HG02623 (cell line): ENCODE results near the gene EIF2B1.
"Not testable (repeated sequence)": the region's sequence is repeated elsewhere in the genome, so short reads cannot be mapped to it uniquely, and the experiment has no call there.

Experiments
- ATAC-seq: cut with Tn5 transposase; IDR thresholded peaks from one replicate; pipeline ENCODE4 v1.9.1; 2021; ENCODE audit warnings: moderate library complexity; ENCODE audit not compliant: unreplicated experiment

EIF2B1 gene

DNA sequence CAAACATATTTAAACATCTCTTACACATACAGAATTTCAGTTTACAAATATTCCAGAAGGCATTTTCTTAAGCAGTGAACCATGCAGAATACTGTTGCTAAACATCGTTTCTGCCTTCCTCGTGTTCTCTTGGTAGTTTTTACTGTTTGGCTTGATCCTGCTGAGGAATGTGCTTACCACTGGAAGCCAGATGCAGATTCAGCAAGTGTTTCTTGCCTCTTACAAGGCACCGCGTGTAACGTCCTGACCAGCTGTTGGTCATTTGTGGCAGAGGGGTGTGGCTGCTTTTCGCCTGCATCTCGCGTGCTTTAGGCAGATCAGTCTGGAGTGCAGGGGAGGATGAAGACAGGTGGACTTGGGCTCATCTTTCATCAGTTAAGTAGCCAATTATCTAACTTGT lies 12.4 kb downstream of the EIF2B1 start:
- no peak for ATAC-seq

DNA sequence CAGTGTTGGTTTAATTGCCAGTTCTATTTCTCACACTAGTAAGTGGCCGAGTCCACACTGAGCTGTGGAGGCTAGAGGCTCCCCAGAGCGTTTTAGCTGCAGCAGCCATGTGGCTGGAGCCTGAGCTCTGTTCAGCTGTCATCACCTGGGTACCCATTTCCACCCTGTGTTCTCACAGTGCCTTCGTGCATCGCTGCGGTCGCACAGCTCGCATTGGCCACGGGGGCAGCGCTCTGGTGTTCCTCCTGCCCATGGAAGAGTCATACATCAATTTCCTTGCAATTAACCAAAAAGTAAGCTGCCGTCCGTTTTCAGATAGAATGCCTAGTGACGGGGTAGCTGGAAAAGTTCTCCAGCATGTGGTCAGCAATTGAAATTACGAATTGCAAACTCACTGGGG lies 15.9 kb downstream of the EIF2B1 start:
- ATAC-seq: no peak

- ATAC-seq: no peak
Observed at GRCh38 chr12:123617144-123617543, 16.3 kb downstream of the EIF2B1 start.

GRCh38 chr12:123614531-123614930 lies 19.0 kb downstream of the EIF2B1 start:
- ATAC-seq: no peak

DNA sequence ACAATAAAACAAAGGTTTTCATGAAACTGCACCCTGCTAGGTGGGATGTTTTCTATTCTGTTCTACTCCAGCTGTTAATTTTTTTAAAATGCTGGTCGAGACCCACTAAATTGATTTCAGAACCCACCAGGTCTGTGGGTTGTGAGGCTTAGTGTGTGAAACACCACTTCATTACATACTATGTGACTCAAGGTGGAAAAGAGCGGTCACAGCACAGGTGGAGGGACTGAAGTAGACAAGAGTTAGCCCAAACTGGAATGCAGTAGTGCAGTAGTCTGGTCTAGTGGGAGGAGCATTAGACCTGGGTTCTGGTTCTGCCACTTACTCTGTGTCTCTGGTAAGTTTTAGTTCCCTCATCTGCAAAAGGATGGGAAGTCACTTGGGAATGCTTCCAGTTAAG lies 19.4 kb downstream of the EIF2B1 start:
- no peak for ATAC-seq

- ATAC-seq: no peak
Observed at GRCh38 chr12:123608182-123608581, 25.3 kb downstream of the EIF2B1 start.

DNA sequence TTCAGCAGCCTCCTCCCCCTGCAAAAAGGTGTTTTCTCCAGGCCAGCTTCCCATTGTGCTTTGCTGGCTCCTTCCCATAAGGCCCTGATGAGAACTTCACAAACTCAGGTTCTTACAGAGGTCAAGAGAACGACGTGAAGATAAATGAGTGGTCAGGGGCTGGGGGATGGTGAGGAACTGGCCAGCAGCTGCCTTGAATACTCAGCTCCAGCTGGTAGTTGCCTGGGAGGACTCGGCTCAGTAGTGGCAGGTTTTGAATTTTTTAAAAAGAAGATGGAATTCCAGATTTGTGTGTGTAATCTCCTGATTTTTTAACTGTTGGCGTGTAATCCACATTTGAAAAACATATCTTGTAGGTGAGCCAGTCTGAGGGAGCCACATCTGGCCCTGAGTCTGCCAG lies 25.7 kb downstream of the EIF2B1 start:
- ATAC-seq: no peak

- not testable (repeated sequence) for ATAC-seq
Observed at GRCh38 chr12:123603495-123603894, 30.0 kb downstream of the EIF2B1 start.

- ATAC-seq: no peak
Observed at GRCh38 chr12:123602651-123603195, 30.8 kb downstream of the EIF2B1 start.

DNA sequence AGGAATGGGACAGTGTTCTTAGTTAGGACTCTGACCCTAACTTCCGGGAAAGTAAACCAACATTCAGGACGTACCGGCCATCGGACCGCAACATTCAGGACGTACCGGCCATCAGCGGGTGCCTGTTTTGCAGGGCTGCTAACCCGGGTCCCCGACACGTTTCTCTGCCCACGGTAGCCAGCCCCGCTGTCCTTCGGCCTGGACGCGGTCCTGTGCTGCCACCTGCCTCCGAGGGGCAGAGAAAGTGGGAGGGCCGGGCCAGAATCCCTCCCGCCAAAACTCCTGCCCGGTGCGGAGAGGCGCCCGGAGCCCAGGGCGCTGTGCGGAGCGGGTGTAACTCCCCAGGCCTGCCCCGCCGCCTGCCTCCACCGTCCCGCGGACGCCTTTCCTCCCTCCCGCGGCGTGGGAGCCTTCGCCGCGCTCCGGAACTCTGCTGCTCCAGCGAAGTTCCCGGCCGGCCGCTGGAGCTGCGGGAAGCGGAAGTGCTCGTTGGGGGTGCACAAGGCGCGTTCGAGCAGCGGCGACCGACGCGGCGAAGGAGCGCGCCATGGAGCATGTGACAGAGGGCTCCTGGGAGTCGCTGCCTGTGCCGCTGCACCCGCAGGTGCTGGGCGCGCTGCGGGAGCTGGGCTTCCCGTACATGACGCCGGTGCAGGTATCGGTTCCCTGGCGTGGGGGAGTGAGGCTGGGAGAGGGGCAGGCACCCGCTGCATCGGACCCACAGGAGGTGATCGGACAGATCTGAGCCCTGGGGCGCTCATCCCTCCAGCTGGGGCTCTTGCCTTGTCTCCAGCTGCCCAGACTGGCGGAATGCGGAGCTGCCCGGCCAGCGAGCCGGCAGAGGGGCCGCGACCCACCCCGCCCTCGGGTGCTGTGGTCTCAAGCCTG lies 31.6 kb downstream of the EIF2B1 start, which contains the start of gene DDX55:
TSS of gene DDX55 (plus strand) at position 498 of the 888 bp plus-strand sequence. CDS start at position 548, 50 bp downstream.
- ATAC-seq: peak; percentile 74

DNA sequence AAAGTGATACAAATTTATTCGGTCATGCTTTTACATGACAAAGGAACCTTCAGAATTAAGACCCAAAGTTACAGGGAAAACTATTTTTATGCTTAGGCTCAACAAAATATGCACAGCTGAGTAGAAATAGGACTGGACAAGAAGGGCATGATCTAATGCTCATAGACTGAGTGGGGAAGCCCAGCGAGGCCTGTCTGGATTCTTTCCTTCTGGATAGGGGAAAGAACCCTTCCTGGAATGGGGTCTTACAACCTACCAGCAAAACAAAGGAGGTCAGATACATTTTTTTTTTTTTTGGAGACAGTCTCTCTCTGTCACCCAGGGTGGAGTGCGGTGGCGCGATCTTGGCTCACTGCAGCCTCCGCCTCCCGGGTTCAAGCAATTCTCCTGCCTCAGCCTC lies 33.8 kb downstream of the EIF2B1 start:
- ATAC-seq: no peak

DNA sequence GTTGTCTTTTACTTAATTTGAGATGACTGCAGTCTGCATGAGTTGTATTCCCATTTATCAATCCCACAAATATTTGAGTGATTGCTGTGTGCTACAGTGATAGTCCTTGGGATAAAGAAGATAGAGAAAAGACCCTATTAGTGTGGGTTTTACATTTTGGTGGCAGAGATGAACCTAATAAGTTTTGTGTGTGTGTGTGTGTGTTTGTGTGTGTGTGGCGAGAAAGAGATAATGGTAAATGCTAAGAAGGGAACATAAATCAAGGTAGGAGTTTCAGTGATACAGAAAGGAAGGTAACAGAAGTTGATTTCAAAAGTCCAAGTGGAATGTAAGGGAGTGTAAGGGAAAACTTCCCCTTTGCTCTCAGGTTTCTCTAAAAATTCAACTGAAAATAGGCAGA lies 34.2 kb downstream of the EIF2B1 start:
- no peak for ATAC-seq

DNA sequence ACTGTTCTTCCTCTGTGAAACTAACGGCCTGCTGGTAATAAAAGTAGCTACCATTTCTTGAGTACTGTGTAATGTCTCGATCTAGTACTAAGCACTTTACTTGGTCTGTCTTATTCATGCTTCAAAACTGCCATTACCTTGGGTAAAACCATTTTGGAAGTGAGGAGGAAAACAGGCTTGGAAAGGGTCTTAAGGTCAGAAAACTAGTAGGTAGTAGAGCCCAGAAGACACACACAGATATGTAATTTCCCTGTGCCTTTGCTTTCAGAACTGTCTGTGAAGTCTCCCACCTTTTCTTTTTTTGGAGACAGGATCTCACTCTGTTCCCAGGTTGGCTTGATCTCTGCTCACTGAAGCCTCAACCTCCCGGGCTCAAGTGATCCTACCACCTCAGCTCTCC lies 35.0 kb downstream of the EIF2B1 start:
- ATAC-seq: no peak

DNA sequence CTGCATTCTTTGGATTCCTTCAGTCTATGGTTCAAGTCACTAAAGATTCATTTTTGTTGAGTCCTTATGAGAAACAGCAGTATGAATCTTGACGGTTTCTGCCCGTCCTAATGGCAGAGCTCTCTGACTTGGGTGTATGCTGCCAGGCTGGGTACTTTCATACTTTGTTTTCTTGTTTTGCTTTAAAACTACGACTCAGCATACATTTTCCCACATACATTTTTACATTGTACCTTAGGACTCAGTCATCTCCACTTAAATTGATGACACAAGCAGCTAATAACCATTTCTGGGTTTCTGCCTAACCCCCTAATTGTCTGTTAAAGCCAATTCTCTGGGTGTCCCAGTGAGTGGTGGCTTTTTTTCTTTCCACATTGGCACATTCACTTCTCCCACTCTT lies 36.4 kb downstream of the EIF2B1 start:
- ATAC-seq: no peak

GRCh38 chr12:123595729-123596128 lies 37.8 kb downstream of the EIF2B1 start:
- ATAC-seq: no peak

DNA sequence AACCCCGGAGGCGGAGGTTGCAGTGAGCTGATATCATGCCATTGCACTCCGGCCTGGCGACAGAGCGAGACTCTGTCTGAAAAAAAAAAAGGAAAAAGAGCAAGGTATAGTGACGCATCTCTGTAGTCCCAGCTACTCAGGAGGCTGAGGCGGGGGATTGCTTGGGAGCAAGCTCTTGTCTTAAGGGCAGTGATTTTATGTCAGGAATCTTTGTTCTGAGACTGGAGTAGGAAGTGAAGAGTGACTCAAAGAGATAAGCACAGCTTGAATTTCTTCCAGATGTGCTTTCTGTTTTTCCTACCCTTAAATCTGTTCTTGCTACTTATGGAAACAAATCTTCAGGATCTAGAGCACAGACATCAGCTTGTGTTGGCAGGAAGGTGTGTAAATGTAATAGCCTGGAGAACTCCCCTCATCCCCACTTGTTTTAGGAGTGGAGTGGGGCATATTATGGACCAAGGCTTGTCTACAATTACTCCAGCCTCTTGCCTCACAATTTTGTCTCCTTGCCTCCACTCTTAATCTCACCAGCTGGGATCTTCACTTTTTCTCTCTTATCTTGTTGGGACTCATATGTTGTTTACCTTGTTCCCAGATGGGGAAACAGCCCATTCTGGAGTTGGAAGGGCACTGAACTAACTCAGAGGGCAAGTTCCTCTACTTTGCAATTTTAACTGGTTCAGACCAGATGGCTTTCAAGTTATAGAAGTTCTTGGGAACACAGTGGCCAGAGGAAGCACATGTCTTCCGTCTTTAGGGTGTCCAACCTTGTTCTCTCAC lies 41.6 kb downstream of the EIF2B1 start:
- no peak for ATAC-seq

GRCh38 chr12:123580772-123581171 lies 52.7 kb downstream of the EIF2B1 start:
- ATAC-seq: no peak

GRCh38 chr12:123578829-123579228 lies 54.7 kb downstream of the EIF2B1 start:
- ATAC-seq: not testable (repeated sequence)

- ATAC-seq: no peak
Observed at GRCh38 chr12:123578243-123578642, 55.2 kb downstream of the EIF2B1 start.

- ATAC-seq: no peak
Observed at GRCh38 chr12:123576611-123577010, 56.9 kb downstream of the EIF2B1 start.

- no peak for ATAC-seq
Observed at GRCh38 chr12:123573870-123574269, 59.6 kb downstream of the EIF2B1 start.

- ATAC-seq: no peak
Observed at GRCh38 chr12:123572391-123572790, 61.1 kb downstream of the EIF2B1 start.
